Islet precursor cell (in vitro differentiated cells): ENCODE results near the gene SENP6.
"Not testable (repeated sequence)": the region's sequence is repeated elsewhere in the genome, so short reads cannot be mapped to it uniquely, and the experiment has no call there.

ENCODE experiments used
- DNase-seq: peaks from one replicate; pipeline ENCODE4 v3.0.0-alpha.2; 2018

The SENP6 gene

GRCh38 chr6:75608956-75609533 is 7.4 kb downstream of the SENP6 start:
- DNase-seq = no peak

- DNase-seq = no peak
These were observed 8.2 kb downstream of the SENP6 start for GRCh38 chr6:75609639-75610590.

- DNase-seq = no peak
These were observed 9.5 kb downstream of the SENP6 start for GRCh38 chr6:75611011-75611701.

GRCh38 chr6:75611702-75612375 is 10.2 kb downstream of the SENP6 start:
- no peak for DNase-seq

GRCh38 chr6:75612434-75612833 is 10.8 kb downstream of the SENP6 start:
- DNase-seq = no peak

- DNase-seq = no peak
These were observed 11.4 kb downstream of the SENP6 start for GRCh38 chr6:75613056-75613501.

- no peak for DNase-seq
These were observed 16.8 kb downstream of the SENP6 start for GRCh38 chr6:75618437-75618836.

- DNase-seq = no peak
These were observed 17.7 kb downstream of the SENP6 start for GRCh38 chr6:75619230-75619899.

- DNase-seq = no peak
These were observed 19.0 kb downstream of the SENP6 start for GRCh38 chr6:75620381-75621304.

- DNase-seq = no peak
These were observed 20.2 kb downstream of the SENP6 start for GRCh38 chr6:75621846-75622245.

- no peak for DNase-seq
These were observed 21.8 kb downstream of the SENP6 start for GRCh38 chr6:75623491-75623890.

GRCh38 chr6:75624335-75624734 is 22.7 kb downstream of the SENP6 start:
- DNase-seq = no peak

- no peak for DNase-seq
These were observed 23.3 kb downstream of the SENP6 start for GRCh38 chr6:75624988-75625387.

GRCh38 chr6:75626561-75626960 is 24.9 kb downstream of the SENP6 start:
- DNase-seq = no peak

GRCh38 chr6:75627708-75628107 is 26.0 kb downstream of the SENP6 start:
- DNase-seq = not testable (repeated sequence)

GRCh38 chr6:75631859-75632635 is 30.4 kb downstream of the SENP6 start:
- DNase-seq = no peak

GRCh38 chr6:75633045-75633444 is 31.4 kb downstream of the SENP6 start:
- no peak for DNase-seq

GRCh38 chr6:75642311-75642710 is 40.6 kb downstream of the SENP6 start:
- DNase-seq = no peak

- DNase-seq = no peak
These were observed 41.5 kb downstream of the SENP6 start for GRCh38 chr6:75643173-75643572.

GRCh38 chr6:75656479-75656878 is 54.8 kb downstream of the SENP6 start:
- no peak for DNase-seq

GRCh38 chr6:75657327-75657726 is 55.6 kb downstream of the SENP6 start:
- no peak for DNase-seq
